Muscle of leg (tissue), 11 donors: Measurements from ENCODE around the gene INPP5E. TPM values are rescaled to one million over a fixed set of nuclear protein-coding genes. Genes with fewer than 3 reads are reported as not detected.
"Not testable (repeated sequence)": the region's sequence is repeated elsewhere in the genome, so short reads cannot be mapped to it uniquely, and the experiment has no call there.

Experiments
- DNase-seq: peaks from one replicate; pipeline ENCODE4 v3.0.0; 2013
- H3K27ac ChIP-seq: one replicate; pipeline ENCODE4 v1.5.1; 2013; ENCODE audit warnings: mild to moderate bottlenecking, low read length, control low read depth
- H3K27me3 ChIP-seq: one replicate; pipeline ENCODE4 v1.6.1; 2013; ENCODE audit warnings: low read length; ENCODE audit not compliant: control insufficient read depth, insufficient read depth
- H3K36me3 ChIP-seq: one replicate; pipeline ENCODE4 v1.6.1; 2013; ENCODE audit warnings: low read length; ENCODE audit not compliant: control insufficient read depth, insufficient read depth
- H3K4me1 ChIP-seq: one replicate; pipeline ENCODE4 v1.6.1; 2013; ENCODE audit warnings: low read length; ENCODE audit not compliant: control insufficient read depth, insufficient read depth
- H3K4me3 ChIP-seq: one replicate; pipeline ENCODE4 v1.5.1; 2013; ENCODE audit warnings: low read length, control low read depth
- H3K9me3 ChIP-seq: replicated peaks from 2 replicates; pipeline ENCODE4 v1.6.1; 2013; ENCODE audit warnings: low read depth, low read length; ENCODE audit not compliant: control insufficient read depth
- WGBS: methylation state at CpG from one replicate; pipeline ENCODE4 v1.1.5; 2013; ENCODE audit warnings: missing lambda C conversion rate; ENCODE audit not compliant: insufficient coverage; 5-methylcytosine and 5-hydroxymethylcytosine counted together
- polyA plus RNA-seq, 8 donors: library from polyadenylated mRNA; unstranded; fragments of 120-200 nt; gene quantifications; one replicate each; pipeline versions ENCODE4 v1.2.1 to v1.2.3, GENCODE V29; 2013; ENCODE audit warnings: inconsistent platforms in 1 of 8, low replicate concordance in 1 of 8; ENCODE audit not compliant: insufficient read length in 8 of 8, insufficient read depth in 1 of 8
- total RNA-seq: library from RNA; stranded (reverse); fragments of 120-200 nt; gene quantifications from one replicate; pipeline ENCODE4 v1.2.4, GENCODE V29; 2013

Gene INPP5E
- total and polyA plus RNA-seq, 9 donors: 5.9 to 14.4 (median 10.5) TPM

GRCh38 chr9:136418182-136419091, 21.2 kb downstream of the INPP5E start:
- Histone ChIP-seq H3K36me3 (peaks cover 88% of the 10 kb centered on the region), H3K9me3 (no peaks in the 10 kb centered on the region), H3K4me1 (no peaks in the 10 kb centered on the region), H3K27ac (no peak overlapping the region), H3K4me3 (no peak overlapping the region), H3K27me3 (no peaks in the 10 kb centered on the region)
- 95% methylated on average over 45 of the region's 48 CpGs for WGBS
- no peak for DNase-seq

- 92% methylated on average over 19 of the region's 19 CpGs for WGBS
- no peaks in the 10 kb centered on the region for H3K27me3 ChIP-seq
- H3K4me3 ChIP-seq: no peak overlapping the region
- H3K4me1 ChIP-seq: peaks cover under 1% of the 10 kb centered on the region
- H3K27ac ChIP-seq: no peak overlapping the region
- no peaks in the 10 kb centered on the region for H3K9me3 ChIP-seq
- DNase-seq: no peak
- peaks cover 81% of the 10 kb centered on the region for H3K36me3 ChIP-seq
These were observed 22.7 kb downstream of the INPP5E start for GRCh38 chr9:136416914-136417313.

- 80% methylated on average over 1 of the region's 8 CpGs for WGBS
- H3K4me3 ChIP-seq: no peak overlapping the region
- no peak for DNase-seq
- no peaks in the 10 kb centered on the region for H3K9me3 ChIP-seq
- peaks cover 6% of the 10 kb centered on the region for H3K4me1 ChIP-seq
- no peaks in the 10 kb centered on the region for H3K27me3 ChIP-seq
- H3K27ac ChIP-seq: no peak overlapping the region
- H3K36me3 ChIP-seq: peaks cover 82% of the 10 kb centered on the region
These were observed 23.2 kb downstream of the INPP5E start for GRCh38 chr9:136416427-136416826.

- no peaks in the 10 kb centered on the region for H3K9me3 ChIP-seq
- H3K4me3 ChIP-seq: no peak overlapping the region
- H3K27me3 ChIP-seq: no peaks in the 10 kb centered on the region
- WGBS: 53% methylated on average over 9 of the region's 9 CpGs
- H3K27ac ChIP-seq: no peak overlapping the region
- peak; percentile 26 for DNase-seq
- H3K4me1 ChIP-seq: peaks cover 23% of the 10 kb centered on the region
- peaks cover 56% of the 10 kb centered on the region for H3K36me3 ChIP-seq
These were observed 26.7 kb downstream of the INPP5E start for GRCh38 chr9:136412962-136413361.

GRCh38 chr9:136411378-136411777, 28.3 kb downstream of the INPP5E start:
- H3K27ac ChIP-seq: no peak overlapping the region
- H3K27me3 ChIP-seq: no peaks in the 10 kb centered on the region
- WGBS: 57% methylated on average over 4 of the region's 4 CpGs
- DNase-seq: no peak
- H3K36me3 ChIP-seq: peaks cover 55% of the 10 kb centered on the region
- H3K4me3 ChIP-seq: peak overlapping the region; percentile 99
- H3K9me3 ChIP-seq: no peaks in the 10 kb centered on the region
- peaks cover 23% of the 10 kb centered on the region for H3K4me1 ChIP-seq

GRCh38 chr9:136410500-136411287, 29.0 kb downstream of the INPP5E start, which contains the start of the genes ENTR1 and PMPCA:
Gene ENTR1, minus strand, starts transcription at chr9:136410614. Its CDS starts 217 bp downstream, at chr9:136410397.
Gene PMPCA, plus strand, starts transcription at chr9:136410658. Its CDS starts 11 bp downstream, at chr9:136410669.
- under 1% methylated on average over 76 of the region's 83 CpGs for WGBS
- Histone ChIP-seq H3K27me3 (no peaks in the 10 kb centered on the region), H3K27ac (peak within 1 kb of the TSS; percentile 78), H3K9me3 (no peaks in the 10 kb centered on the region), H3K36me3 (peaks cover 49% of the 10 kb centered on the region), H3K4me1 (peaks cover 23% of the 10 kb centered on the region), H3K4me3 (peak within 1 kb of the TSS; percentile 99)
- peak; percentile 95 for DNase-seq

- H3K27me3 ChIP-seq: no peaks in the 10 kb centered on the region
- H3K4me1 ChIP-seq: peaks cover 23% of the 10 kb centered on the region
- peak; percentile 37 for DNase-seq
- 8% methylated on average over 69 of the region's 71 CpGs for WGBS
- H3K27ac ChIP-seq: no peak overlapping the region
- peak overlapping the region; percentile 79 for H3K4me3 ChIP-seq
- peaks cover 50% of the 10 kb centered on the region for H3K36me3 ChIP-seq
- no peaks in the 10 kb centered on the region for H3K9me3 ChIP-seq
These were observed 29.8 kb downstream of the INPP5E start for GRCh38 chr9:136409557-136410455.

GRCh38 chr9:136407911-136408310, 31.7 kb downstream of the INPP5E start:
- 82% methylated on average over 5 of the region's 7 CpGs for WGBS
- H3K4me3 ChIP-seq: no peak overlapping the region
- peaks cover 48% of the 10 kb centered on the region for H3K36me3 ChIP-seq

GRCh38 chr9:136407061-136407460, 32.6 kb downstream of the INPP5E start:
- Histone ChIP-seq H3K4me1 (peaks cover 23% of the 10 kb centered on the region), H3K36me3 (peaks cover 47% of the 10 kb centered on the region)
- not testable (repeated sequence) for H3K27me3 ChIP-seq, H3K27ac ChIP-seq, DNase-seq, H3K9me3 ChIP-seq, H3K4me3 ChIP-seq
- WGBS: 95% methylated on average over 13 of the region's 28 CpGs

More at GRCh38 chr9:136407911-136408310, 31.7 kb downstream of the INPP5E start:
- Histone ChIP-seq H3K4me1 (peaks cover 23% of the 10 kb centered on the region), H3K27ac (no peak overlapping the region), H3K9me3 (no peaks in the 10 kb centered on the region), H3K27me3 (no peaks in the 10 kb centered on the region)
- no peak for DNase-seq
